Measurements from ENCODE around the gene C22orf23. TPM values are rescaled to one million over a fixed set of nuclear protein-coding genes. Genes with fewer than 3 reads are reported as not detected.

Gene C22orf23
- total RNA-seq, 1 donor from 2014 or later, result not detected

DNA sequence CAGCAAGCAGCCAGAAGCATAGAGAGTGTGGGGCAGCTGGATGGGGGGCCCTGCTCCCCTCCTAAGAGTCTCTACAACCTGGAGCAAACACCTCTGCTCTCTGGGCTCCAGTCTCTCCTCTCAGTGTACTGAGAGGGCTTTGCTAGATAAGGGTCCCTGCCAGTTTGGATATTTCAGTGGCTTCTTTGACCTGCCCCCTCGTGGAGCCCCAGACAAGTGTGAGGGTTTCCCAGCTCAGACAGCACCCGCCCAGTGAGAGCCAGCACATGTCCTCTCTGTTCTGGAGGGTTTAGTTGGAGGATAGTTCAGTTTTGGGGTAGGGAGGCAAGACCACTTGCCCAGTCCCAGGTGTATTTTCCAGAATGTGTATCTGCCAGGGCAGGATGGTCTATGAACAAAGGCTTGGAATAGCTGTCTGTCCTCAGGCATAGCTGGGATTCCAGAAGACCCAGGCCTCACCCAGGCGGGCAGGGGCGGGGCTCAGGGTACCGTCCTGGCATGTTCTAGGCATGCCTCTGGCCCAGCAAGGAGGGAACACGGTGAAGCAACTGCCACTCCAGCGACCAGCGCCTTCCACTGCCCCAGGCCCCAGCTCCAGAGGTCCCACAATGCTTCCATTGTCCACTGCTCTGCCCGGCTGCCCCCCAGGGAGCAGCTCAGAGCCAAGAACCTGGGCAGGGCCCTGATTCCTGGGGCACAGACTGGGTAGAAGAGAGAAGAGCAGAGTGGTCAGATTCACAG, 54.8 kb downstream of the C22orf23 start:
- peak; percentile 64 for DNase-seq (ENCODE audit: low spot score)

- DNase-seq (ENCODE audit: low spot score), result no peak
Observed at GRCh38 chr22:37897807-37898206, 55.6 kb downstream of the C22orf23 start.

GRCh38 chr22:37896939-37897338, 56.5 kb downstream of the C22orf23 start:
- peak; percentile 71 for DNase-seq (ENCODE audit: low spot score)

GRCh38 chr22:37896181-37896592, 57.2 kb downstream of the C22orf23 start:
- peak; percentile 35 for DNase-seq (ENCODE audit: low spot score)

GRCh38 chr22:37894939-37895670, 58.3 kb downstream of the C22orf23 start:
- DNase-seq (ENCODE audit: low spot score), result peak; percentile 58

DNA sequence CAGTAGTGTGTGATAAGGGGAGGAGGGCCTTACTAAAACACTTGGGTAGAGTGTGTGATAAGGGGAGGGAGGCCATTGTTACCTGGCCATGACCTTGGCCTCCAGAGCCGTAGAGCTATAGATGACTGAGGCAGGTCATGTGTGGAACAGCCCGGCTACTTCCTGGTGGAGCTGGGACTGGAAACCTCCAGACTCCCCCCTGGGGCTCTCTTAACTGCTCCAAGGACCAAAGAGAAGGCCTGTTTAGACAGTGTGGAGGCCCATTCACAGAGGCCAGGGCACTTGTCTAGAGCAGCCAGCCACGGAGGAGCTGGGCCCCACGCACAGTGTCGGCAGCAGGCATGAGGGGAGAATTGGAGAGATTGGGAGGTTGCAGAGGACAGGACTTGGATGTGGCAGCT, 59.8 kb downstream of the C22orf23 start:
- no peak for DNase-seq (ENCODE audit: low spot score)

Other genes starting within 250 kb of the C22orf23 start
- 22.4 TPM for gene GCAT, start 145.7 kb downstream of the C22orf23 start, total RNA-seq (ENCODE audit: insufficient read depth, low replicate concordance)
- gene GALR3, start 130.2 kb downstream of the C22orf23 start, total RNA-seq (ENCODE audit: insufficient read depth, low replicate concordance), result not detected
- gene ANKRD54, start 109.3 kb downstream of the C22orf23 start, total RNA-seq (ENCODE audit: insufficient read depth, low replicate concordance), result 52.7 TPM
- gene EIF3L, start 104.2 kb downstream of the C22orf23 start, total RNA-seq (ENCODE audit: insufficient read depth, low replicate concordance), result 268 TPM
- gene MICALL1, start 47.3 kb downstream of the C22orf23 start, total RNA-seq (ENCODE audit: insufficient read depth, low replicate concordance), result 85.0 TPM
- 31.1 TPM for gene POLR2F, start 98 bp upstream of the C22orf23 start, total RNA-seq (ENCODE audit: insufficient read depth, low replicate concordance)
- gene SOX10, start 31.0 kb upstream of the C22orf23 start, total RNA-seq (ENCODE audit: insufficient read depth, low replicate concordance), result 1.7 TPM
- gene PICK1, start 103.8 kb upstream of the C22orf23 start, total RNA-seq (ENCODE audit: insufficient read depth, low replicate concordance), result 5.5 TPM
- not detected for gene SLC16A8, start 130.6 kb upstream of the C22orf23 start, total RNA-seq (ENCODE audit: insufficient read depth, low replicate concordance)
- not detected for gene BAIAP2L2, start 157.1 kb upstream of the C22orf23 start, total RNA-seq (ENCODE audit: insufficient read depth, low replicate concordance)
- gene PLA2G6, start 228.2 kb upstream of the C22orf23 start, total RNA-seq (ENCODE audit: insufficient read depth, low replicate concordance), result 22.1 TPM
- 31.3 TPM for gene MAFF, start 248.4 kb upstream of the C22orf23 start, total RNA-seq (ENCODE audit: insufficient read depth, low replicate concordance)

Measured in umbilical cord (tissue), 2 donors.